ENCODE measurements around the gene THSD7B.
"Not testable (repeated sequence)": the region's sequence is repeated elsewhere in the genome, so short reads cannot be mapped to it uniquely, and the experiment has no call there.

- not testable (repeated sequence) for TF ChIP-seq EP300, POLR2AphosphoS5 (IDR thresholded peaks at IDR 0.05)
- TF ChIP-seq, protein P1, sequence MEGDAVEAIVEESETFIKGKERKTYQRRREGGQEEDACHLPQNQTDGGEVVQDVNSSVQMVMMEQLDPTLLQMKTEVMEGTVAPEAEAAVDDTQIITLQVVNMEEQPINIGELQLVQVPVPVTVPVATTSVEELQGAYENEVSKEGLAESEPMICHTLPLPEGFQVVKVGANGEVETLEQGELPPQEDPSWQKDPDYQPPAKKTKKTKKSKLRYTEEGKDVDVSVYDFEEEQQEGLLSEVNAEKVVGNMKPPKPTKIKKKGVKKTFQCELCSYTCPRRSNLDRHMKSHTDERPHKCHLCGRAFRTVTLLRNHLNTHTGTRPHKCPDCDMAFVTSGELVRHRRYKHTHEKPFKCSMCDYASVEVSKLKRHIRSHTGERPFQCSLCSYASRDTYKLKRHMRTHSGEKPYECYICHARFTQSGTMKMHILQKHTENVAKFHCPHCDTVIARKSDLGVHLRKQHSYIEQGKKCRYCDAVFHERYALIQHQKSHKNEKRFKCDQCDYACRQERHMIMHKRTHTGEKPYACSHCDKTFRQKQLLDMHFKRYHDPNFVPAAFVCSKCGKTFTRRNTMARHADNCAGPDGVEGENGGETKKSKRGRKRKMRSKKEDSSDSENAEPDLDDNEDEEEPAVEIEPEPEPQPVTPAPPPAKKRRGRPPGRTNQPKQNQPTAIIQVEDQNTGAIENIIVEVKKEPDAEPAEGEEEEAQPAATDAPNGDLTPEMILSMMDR (IDR thresholded peaks at IDR 0.05): not testable (repeated sequence)
These were observed 566.2 kb downstream of the THSD7B start for GRCh38 chr2:137331562-137331961.

Data from upper lobe of left lung (tissue), 4 donors.